Cardiac muscle cell (in vitro differentiated cells and primary cell): ENCODE measurements around the gene LANCL2. TPM values are rescaled to one million over a fixed set of nuclear protein-coding genes. Genes with fewer than 3 reads are reported as not detected.

Experiments
- DNase-seq, 2 donors: peaks; one replicate each; pipeline versions ENCODE4 v3.0.0 to v3.0.0-alpha.2; 2010 to 2017; ENCODE audit warnings: low read depth in 1 of 2, low spot score in 1 of 2
- H3K27ac ChIP-seq: fragments of 200-600 bp; sonication (generic); 2 replicates; pipeline ENCODE4 v1.5.1; 2016
- H3K27me3 ChIP-seq: fragments of 200-600 bp; sonication (generic); 2 replicates; pipeline ENCODE4 v1.6.0; 2016; ENCODE audit warnings: control low read depth
- H3K36me3 ChIP-seq: fragments of 200-600 bp; sonication (generic); 2 replicates; pipeline ENCODE4 v1.5.1; 2016; ENCODE audit warnings: control low read depth
- H3K4me1 ChIP-seq: fragments of 200-600 bp; sonication (generic); 2 replicates; pipeline ENCODE4 v1.8.1; 2017; ENCODE audit warnings: low read depth, mild to moderate bottlenecking, mixed run types
- H3K4me3 ChIP-seq: fragments of 200-600 bp; sonication (generic); 2 replicates; pipeline ENCODE4 v1.5.1; 2016; ENCODE audit warnings: mild to moderate bottlenecking
- H3K9me3 ChIP-seq: fragments of 200-600 bp; sonication (generic); 2 replicates; pipeline ENCODE4 v1.5.1; 2017; ENCODE audit warnings: low read depth, mild to moderate bottlenecking, control low read depth
- polyA plus RNA-seq: library from polyadenylated mRNA; unstranded; fragments of >200 nt; fragmentation: Nextera tagmentation; extraction: Ambion mirVana; gene quantifications from 2 replicates; pipeline ENCODE4 v1.2.1, GENCODE V29; 2016
- total RNA-seq: library from RNA; depleted of rRNA; stranded (reverse); fragments of >200 nt; gene quantifications from 2 replicates; pipeline ENCODE4 v1.2.3, GENCODE V29; 2016
- TF ChIP-seq, protein P1 (sequence below): IDR thresholded peaks from 2 replicates; pipeline ENCODE4 v1.5.1; 2012; ENCODE audit warnings: low read depth, mild to moderate bottlenecking, low read length

LANCL2 gene
- total and polyA plus RNA-seq, 2 experiments from 2014 or later, result 13.8 to 18.8 TPM

DNA sequence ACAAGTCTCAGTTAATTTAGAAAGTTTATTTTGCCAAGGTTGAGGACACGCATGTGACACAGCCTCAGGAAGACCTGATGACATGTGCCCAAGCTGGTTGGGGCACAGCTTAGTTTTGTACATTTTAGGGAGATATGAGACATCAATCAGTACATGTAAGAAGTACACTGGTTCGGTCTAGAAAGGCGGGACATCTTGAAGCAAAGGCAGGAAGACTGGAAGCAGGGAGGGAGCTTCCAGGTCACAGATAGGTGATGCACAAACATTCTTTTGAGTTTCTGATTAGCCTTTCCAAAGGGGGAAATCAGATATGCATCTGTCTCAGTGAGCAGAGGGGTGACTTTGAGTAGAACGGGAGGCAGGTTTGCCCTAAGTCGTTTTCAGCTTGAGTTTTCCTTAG is 29.4 kb upstream of the LANCL2 start:
- Histone ChIP-seq H3K4me1 (no peaks in the 10 kb centered on the region), H3K9me3 (no peaks in the 10 kb centered on the region), H3K4me3 (no peak overlapping the region), H3K27me3 (no peaks in the 10 kb centered on the region), H3K27ac (no peak overlapping the region), H3K36me3 (no peaks in the 10 kb centered on the region)
- TF ChIP-seq, protein P1, sequence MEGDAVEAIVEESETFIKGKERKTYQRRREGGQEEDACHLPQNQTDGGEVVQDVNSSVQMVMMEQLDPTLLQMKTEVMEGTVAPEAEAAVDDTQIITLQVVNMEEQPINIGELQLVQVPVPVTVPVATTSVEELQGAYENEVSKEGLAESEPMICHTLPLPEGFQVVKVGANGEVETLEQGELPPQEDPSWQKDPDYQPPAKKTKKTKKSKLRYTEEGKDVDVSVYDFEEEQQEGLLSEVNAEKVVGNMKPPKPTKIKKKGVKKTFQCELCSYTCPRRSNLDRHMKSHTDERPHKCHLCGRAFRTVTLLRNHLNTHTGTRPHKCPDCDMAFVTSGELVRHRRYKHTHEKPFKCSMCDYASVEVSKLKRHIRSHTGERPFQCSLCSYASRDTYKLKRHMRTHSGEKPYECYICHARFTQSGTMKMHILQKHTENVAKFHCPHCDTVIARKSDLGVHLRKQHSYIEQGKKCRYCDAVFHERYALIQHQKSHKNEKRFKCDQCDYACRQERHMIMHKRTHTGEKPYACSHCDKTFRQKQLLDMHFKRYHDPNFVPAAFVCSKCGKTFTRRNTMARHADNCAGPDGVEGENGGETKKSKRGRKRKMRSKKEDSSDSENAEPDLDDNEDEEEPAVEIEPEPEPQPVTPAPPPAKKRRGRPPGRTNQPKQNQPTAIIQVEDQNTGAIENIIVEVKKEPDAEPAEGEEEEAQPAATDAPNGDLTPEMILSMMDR, result no peak
- no peak for DNase-seq

DNA sequence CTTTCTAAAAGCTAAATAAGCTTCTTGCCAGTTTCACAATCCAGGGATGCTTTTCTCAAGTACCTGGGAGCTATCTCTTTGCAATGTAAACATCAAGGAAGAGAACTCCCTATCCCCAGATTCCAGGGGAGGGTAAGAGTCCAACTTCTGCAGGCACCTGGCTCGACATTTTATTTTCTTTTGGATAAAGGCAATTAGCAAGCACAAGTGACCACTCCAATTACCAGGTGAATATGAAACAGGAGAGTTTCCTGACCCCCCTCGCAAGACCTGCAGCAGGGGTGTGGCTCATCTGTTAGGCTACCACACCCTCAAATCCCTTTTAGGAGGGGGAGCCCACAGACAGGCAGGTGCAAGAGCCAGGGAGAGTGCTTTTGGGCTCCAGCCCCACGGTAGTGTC is 28.6 kb upstream of the LANCL2 start:
- no peaks in the 10 kb centered on the region for H3K9me3 ChIP-seq
- H3K4me1 ChIP-seq, result no peaks in the 10 kb centered on the region
- no peaks in the 10 kb centered on the region for H3K27me3 ChIP-seq
- TF ChIP-seq, protein P1, result no peak
- no peak overlapping the region for H3K27ac ChIP-seq
- DNase-seq, result no peak
- no peaks in the 10 kb centered on the region for H3K36me3 ChIP-seq
- H3K4me3 ChIP-seq, result no peak overlapping the region

DNA sequence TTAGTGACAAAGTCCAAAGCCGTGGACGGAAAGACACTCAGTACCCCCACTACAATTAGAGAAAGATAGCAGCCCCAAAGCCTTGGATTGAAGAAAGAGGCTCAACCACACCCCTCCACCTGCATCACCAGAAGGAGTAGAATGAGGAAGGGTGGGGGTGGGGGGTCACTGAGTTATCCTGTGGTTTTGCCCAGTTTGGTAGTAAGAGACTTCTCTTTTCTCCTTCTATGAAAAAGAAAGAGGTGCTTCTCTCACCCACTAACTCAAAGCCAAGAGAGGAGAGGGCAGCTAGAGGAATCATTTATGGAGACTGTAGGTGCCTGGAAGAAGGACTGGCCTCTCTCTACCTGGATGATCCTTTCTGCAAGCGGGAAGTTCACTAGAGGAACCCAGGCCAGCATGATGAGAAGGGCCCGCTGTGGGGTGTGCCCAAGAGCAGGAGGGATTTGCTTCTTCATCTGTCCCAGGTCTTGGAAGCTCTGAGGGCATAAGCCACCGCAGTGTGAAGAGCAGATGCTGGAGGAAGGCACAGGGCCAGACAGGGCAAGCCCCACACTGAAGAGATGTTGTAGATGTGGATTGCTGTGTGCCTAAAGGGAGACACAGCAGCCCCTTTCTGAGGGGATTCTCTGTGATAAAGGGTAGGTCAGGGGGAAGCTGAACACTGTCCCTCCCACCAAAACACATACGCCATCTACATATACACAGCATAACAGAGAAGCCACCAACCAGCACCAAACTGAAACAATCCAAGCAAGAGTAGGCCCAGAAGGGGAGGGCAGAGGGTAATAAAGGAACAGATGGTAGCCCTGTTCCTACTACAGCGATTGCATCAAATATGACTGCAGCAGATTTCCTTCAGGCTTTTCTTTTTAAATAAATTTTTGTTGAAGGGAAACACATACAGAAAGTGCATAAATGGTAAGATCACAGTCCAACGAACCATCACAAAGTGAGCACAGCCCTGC is 25.8 kb upstream of the LANCL2 start:
- H3K9me3 ChIP-seq, result no peaks in the 10 kb centered on the region
- no peak overlapping the region for H3K27ac ChIP-seq
- no peak overlapping the region for H3K4me3 ChIP-seq
- TF ChIP-seq, protein P1, result no peak
- H3K27me3 ChIP-seq, result no peaks in the 10 kb centered on the region
- no peaks in the 10 kb centered on the region for H3K4me1 ChIP-seq
- DNase-seq, result no peak
- no peaks in the 10 kb centered on the region for H3K36me3 ChIP-seq

DNA sequence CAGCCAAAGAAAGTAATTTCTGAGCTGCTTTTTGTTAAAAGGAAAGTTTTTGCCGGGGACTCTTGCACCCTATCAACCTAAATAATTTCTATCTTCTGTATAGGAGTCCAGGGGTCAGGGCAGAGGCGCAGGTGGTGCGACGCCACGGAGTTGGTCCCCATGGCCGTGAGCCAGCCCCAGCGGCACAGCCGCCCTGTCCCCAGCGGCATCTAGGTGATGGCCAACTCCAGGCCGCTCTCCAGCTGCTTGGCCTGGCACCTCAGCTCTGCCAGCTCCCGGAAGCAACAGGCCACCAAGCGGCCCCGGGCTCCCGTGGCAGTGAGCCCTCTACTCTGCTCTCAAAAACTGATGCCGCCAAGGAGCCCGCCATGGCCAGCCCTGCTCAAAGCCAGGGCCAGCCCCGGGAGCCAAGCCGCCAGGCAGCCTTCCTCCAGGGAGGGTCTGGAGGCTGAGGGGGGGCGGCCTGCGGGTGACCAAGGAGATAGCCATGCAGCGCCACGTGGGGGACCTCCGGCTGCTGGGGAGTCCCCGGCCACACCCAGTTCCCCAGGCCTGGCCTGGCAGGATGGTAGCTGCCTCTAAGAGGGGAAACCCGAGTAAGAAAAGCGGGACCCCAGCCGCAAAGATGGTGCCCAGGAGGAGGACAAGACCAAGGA is 22.8 kb upstream of the LANCL2 start:
- H3K4me3 ChIP-seq, result no peak overlapping the region
- H3K4me1 ChIP-seq, result no peaks in the 10 kb centered on the region
- DNase-seq, result no peak
- no peak overlapping the region for H3K27ac ChIP-seq
- no peaks in the 10 kb centered on the region for H3K36me3 ChIP-seq
- H3K27me3 ChIP-seq, result no peaks in the 10 kb centered on the region
- TF ChIP-seq, protein P1, result no peak
- no peaks in the 10 kb centered on the region for H3K9me3 ChIP-seq

DNA sequence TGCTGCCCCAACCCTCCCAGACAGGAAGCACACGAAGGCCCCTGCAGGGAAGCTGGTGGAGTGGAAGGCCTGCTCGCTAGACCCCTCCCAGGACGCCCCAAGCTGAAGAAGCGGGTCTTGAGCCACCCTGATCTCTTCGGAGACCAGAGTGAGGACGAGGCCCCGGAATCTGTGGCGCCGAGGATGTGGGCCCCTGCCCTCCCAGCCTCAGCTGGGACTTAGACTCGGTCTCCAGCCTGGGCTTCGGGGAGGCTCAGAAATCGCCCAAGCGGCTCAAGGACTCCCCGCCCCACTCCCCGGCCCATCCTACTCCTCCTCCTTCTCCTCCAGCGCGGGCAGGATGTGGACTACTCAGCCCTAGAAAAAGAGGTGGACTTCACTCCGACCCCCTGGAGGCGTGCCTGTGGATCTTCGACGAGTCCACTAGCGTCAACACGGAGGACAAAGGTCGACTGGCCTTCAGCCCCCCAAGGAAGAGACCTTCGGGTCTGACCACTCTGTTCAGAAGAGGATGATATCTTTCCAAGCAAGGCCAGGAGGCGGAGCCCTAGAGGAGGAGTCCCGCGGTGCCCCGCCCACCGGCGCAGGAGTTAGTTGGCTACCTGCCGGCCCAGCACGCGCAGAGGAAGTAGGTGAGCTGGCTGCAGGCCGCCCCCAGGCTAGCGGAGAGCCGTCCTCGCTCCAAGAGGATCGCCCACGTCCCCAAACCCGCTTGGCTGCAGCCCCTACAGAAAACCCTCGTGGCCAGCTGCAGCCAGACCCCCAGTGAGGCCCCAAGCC is 21.9 kb upstream of the LANCL2 start:
- no peak for DNase-seq
- Histone ChIP-seq H3K4me3 (no peak overlapping the region), H3K9me3 (no peaks in the 10 kb centered on the region), H3K27ac (no peak overlapping the region), H3K36me3 (no peaks in the 10 kb centered on the region), H3K4me1 (no peaks in the 10 kb centered on the region), H3K27me3 (no peaks in the 10 kb centered on the region)
- TF ChIP-seq, protein P1, result no peak
